Ramos (cell line): ENCODE measurements around the gene USP40.
"Not testable (repeated sequence)": the region's sequence is repeated elsewhere in the genome, so short reads cannot be mapped to it uniquely, and the experiment has no call there.

Source experiments
- in situ Hi-C: fragments of 300-500 bp; cut with MboI; formaldehyde crosslinking; loops from one replicate; pipeline ENCODE4 v1.14.3; 2022; ENCODE audit warnings: low sequenced_read_pairs; ENCODE audit not compliant: unreplicated experiment

Gene USP40, protein sequence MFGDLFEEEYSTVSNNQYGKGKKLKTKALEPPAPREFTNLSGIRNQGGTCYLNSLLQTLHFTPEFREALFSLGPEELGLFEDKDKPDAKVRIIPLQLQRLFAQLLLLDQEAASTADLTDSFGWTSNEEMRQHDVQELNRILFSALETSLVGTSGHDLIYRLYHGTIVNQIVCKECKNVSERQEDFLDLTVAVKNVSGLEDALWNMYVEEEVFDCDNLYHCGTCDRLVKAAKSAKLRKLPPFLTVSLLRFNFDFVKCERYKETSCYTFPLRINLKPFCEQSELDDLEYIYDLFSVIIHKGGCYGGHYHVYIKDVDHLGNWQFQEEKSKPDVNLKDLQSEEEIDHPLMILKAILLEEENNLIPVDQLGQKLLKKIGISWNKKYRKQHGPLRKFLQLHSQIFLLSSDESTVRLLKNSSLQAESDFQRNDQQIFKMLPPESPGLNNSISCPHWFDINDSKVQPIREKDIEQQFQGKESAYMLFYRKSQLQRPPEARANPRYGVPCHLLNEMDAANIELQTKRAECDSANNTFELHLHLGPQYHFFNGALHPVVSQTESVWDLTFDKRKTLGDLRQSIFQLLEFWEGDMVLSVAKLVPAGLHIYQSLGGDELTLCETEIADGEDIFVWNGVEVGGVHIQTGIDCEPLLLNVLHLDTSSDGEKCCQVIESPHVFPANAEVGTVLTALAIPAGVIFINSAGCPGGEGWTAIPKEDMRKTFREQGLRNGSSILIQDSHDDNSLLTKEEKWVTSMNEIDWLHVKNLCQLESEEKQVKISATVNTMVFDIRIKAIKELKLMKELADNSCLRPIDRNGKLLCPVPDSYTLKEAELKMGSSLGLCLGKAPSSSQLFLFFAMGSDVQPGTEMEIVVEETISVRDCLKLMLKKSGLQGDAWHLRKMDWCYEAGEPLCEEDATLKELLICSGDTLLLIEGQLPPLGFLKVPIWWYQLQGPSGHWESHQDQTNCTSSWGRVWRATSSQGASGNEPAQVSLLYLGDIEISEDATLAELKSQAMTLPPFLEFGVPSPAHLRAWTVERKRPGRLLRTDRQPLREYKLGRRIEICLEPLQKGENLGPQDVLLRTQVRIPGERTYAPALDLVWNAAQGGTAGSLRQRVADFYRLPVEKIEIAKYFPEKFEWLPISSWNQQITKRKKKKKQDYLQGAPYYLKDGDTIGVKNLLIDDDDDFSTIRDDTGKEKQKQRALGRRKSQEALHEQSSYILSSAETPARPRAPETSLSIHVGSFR

GRCh38 chr2:233566141-233566956 lies at the start of gene USP40:
TSS of gene USP40 (minus strand) at chr2:233566782. CDS start at chr2:233565554, 1,228 bp downstream.
- in situ Hi-C loops, result no loop called here

GRCh38 chr2:233611284-233611683 lies 44.7 kb upstream of the USP40 start:
- in situ Hi-C loops, result no loop called here

- in situ Hi-C loops, result no loop called here
Measured at GRCh38 chr2:233605680-233606079, 39.1 kb upstream of the USP40 start.

- in situ Hi-C loops, result no loop called here
Measured at GRCh38 chr2:233604826-233605225, 38.2 kb upstream of the USP40 start.

DNA sequence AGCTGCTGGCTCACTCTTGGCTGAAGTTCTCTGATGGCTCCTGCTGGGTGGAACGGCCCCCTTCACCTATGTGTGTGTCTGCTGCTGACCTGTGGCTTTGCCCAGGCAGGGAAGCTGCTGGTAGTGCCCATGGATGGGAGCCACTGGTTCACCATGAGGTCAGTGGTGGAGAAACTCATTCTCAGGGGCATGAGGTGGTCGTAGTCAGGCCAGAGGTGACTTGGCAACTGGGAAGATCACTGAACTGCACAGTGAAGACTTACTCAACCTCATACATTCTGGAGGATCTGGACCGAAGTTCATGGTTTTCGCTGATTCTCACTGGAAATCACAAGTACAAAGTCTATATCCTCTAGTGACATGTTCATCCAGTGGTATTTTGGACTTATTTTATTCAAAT lies 36.9 kb upstream of the USP40 start:
- in situ Hi-C loops, result no loop called here

- in situ Hi-C loops, result no loop called here
Measured at GRCh38 chr2:233602076-233602475, 35.5 kb upstream of the USP40 start.

GRCh38 chr2:233600386-233600785 lies 33.8 kb upstream of the USP40 start:
- in situ Hi-C loops, result no loop called here

DNA sequence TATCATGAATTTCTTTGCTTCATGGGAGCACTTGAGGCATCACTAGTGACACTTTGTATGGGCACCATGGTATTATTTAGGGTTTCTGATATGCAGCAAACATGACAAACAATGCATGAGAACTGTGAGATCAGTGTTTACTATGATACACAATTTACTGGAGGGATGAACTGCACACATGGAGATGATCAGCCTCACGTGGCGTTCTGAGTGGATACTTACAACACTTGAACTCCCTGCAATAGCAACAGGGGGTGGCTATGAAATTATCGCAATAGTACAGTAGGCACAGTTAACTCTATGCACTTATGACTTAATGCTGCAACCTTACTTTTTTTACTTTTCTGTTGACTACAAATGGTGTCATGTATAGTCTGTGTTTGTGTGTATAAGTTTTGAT lies 32.4 kb upstream of the USP40 start:
- in situ Hi-C loops, result no loop called here

- in situ Hi-C loops, result no loop called here
Measured at GRCh38 chr2:233597522-233597921, 30.9 kb upstream of the USP40 start.

DNA sequence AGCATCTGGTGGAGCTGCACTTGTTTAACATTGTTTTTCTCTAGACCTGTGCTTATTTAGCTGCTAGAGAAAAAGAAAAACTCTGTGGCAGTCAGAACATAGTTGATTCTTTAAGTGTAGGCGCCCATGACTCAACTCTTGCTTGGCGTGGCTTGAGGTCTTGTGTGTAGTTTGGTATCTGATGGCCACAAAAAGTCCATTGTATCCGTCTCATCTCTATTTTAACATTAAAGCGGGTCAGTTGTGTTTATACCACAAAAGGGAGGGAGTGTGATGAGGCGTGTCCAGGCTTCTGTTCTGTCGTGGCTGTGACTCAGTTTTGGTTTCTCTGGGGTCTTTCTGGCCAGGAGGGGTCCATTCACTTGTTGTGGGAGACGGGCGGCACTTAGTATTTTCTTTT lies 26.6 kb upstream of the USP40 start:
- in situ Hi-C loops, result no loop called here

GRCh38 chr2:233592706-233593105 lies 26.1 kb upstream of the USP40 start:
- in situ Hi-C loops, result not testable (repeated sequence)

- in situ Hi-C loops, result no loop called here
Measured at GRCh38 chr2:233588400-233588799, 21.8 kb upstream of the USP40 start.

DNA sequence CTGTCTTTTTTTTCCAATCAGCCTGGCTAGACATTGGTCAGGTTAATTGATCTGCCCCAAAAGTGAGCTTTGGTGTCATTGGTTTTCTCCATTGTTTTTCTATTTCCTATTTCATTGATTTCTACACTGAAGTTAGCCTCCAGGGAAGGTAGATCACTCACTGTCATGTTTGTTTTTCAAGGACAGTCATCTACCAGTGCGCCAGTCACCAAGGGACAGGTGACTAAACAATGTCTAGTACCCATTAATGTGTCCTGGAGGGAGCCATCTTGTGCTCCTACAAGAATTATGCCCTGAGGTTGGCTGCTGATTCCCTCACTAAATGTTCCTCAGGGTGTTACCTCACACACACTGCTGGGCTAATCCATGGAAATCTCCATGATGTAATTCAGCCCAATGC lies 17.6 kb upstream of the USP40 start:
- in situ Hi-C loops, result no loop called here

- in situ Hi-C loops, result not testable (repeated sequence)
Measured at GRCh38 chr2:233583217-233583965, 16.8 kb upstream of the USP40 start.

- in situ Hi-C loops, result not testable (repeated sequence)
Measured at GRCh38 chr2:233577341-233577740, 10.8 kb upstream of the USP40 start.

DNA sequence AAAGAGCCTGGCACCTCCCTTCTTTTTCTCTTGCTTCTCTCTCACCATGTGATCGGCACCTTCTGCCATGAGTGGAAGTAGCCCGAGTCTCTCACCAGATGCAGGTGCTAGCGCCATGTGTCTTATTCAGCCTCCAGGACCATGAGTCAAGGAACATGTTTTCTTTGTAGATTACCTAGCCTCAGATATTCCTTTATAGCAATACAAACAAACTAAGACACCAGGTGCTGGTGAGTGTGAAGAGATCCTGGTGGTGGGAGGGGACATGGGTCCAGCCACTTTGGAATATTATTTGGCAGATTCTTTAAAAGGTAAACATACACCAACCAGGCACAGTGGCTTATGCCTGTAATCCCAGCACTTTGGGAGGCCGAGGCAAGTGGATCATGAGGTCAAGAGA lies 5.9 kb upstream of the USP40 start:
- in situ Hi-C loops, result no loop called here

- in situ Hi-C loops, result no loop called here
Measured at GRCh38 chr2:233571462-233571861, 4.9 kb upstream of the USP40 start.

DNA sequence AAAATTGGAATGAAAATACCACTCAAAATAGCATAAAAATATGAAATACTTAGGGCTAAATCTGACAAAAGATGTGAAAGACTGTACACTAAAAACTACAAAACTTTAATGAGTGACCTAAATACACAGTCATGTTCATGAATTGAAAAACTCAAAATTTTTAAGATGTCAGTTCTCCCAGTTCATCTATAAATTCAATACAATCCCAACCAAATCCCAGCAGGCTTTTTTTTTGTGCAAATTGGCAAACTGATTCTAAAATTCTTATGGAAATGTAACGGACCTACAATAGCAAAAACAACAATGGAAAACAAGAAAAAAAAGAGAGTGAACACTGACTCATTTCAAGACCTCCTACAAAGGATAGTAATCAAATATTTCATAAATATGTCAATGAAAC lies 4.4 kb upstream of the USP40 start:
- in situ Hi-C loops, result no loop called here

DNA sequence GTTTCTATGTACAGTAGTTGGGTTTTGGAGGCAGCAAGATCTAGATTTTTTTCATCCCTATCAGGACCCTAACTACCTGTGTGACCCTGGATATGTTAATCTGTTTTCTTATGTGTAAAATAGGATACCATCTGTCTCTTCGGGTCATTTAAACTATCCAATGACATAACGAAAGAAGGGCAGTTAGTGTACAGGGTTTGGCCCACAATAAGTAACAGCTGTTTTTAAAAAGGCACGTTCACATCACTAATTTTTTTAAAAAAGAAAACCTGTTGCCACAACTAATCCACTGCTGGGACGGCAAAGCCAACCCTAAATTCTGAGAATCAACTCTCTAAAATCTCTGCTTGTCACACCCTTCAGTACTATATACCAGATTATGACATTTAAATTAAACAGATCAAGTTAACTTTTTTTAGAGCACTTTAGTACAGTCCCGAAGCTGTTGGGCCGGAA lies 869 bp downstream of the USP40 start:
- in situ Hi-C loops, result no loop called here
